GM21825 (cell line): ENCODE results near the gene KCNV2.
A peak's percentile ranks its signal among the peaks of the same experiment; 100 is the strongest.
"Not testable (repeated sequence)": the region's sequence is repeated elsewhere in the genome, so short reads cannot be mapped to it uniquely, and the experiment has no call there.

Source experiments
- ATAC-seq: cut with Tn5 transposase; IDR thresholded peaks from one replicate; pipeline ENCODE4 v1.9.1; 2021; ENCODE audit warnings: mild to moderate bottlenecking, moderate library complexity; ENCODE audit not compliant: unreplicated experiment

KCNV2 gene

DNA sequence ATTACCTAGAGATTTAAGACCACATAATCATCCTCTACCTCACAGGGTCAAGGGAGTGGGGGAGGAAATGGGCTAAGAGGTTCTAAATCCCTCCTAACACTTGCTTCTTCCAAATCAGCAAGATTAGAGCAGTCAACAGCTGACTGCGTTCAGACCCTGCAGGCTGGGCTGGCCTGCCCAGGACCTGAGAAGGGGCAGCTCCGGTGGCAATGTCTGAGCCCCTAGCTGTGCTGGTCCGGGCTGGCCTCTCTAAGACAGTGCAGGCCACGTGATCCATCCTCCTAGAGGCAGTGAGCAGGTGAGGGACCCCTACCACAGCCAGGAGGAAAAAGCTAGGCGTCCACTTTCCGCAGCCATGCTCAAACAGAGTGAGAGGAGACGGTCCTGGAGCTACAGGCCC, at the start of gene KCNV2:
Gene KCNV2 (plus strand): TSS at position 126 of the 400 bp plus-strand sequence. CDS start 230 bp downstream, at position 356.
- ATAC-seq, result no peak

DNA sequence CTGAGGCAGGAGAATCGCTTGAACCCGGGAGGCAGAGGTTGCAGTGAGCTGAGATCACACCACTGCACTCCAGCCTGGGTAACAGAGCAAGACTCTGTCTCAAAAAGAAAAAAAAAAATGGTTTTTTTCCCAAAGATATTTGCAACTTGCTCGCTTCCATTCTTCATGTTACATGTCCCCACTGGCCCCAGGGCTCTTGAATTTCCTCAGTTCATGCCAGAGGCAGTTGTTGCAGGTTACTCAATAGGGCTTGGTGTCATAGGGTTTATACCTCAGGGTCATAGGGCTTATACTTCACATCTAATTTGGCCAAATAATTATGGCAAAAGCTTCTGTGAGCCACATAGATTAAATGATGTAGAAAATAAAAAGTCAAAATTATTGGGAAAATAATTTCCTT, 44.1 kb upstream of the KCNV2 start:
- no peak for ATAC-seq

DNA sequence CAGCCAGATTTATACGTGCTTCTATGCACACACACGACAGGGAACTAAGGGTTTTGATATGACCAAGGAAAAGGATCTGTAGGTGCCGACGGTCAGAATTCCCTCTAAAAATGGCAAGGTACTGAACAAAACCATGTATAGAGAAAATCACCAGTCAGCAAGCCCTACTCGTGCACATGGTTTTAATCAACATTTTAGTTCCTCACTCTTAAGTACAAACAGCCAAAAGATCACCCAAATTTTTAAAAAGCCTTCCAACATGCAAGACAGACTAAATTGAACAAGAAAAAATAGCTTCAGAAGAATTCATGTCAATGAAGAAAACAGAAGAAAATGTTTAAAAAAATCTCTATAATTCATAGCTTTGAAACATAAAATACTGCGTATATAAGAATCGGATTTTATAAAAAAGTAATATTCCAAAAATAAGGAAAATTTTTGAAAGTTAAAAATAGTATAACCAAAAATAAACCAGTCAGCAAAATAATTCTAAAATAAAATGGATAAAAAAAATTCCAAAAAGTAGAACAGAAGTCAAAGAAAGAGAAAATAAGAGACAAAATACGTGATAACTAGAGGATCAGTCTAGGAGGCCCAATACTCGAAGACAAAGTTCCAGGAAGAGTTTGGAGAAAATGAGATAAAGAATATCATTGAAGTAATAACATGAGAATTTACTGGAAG, 43.0 kb upstream of the KCNV2 start:
- no peak for ATAC-seq

DNA sequence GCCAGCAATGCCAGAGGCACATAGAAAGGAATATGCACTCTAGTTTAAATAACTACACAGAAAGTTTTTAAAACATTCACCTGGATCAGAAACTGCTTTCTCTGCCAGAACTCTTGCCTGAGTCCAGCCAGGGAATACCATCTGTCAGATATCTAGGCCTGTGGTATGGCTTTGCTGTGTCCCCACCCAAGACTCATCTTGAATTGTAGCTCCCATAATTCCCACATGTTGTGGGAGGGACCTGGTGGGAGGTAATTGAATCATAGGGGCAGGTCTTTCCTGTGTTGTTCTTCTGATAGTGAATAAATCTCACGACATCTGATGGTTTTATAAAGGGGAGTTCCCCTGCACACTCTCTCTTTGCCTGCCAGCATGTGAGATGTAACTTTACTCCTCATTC, 41.5 kb upstream of the KCNV2 start:
- no peak for ATAC-seq

DNA sequence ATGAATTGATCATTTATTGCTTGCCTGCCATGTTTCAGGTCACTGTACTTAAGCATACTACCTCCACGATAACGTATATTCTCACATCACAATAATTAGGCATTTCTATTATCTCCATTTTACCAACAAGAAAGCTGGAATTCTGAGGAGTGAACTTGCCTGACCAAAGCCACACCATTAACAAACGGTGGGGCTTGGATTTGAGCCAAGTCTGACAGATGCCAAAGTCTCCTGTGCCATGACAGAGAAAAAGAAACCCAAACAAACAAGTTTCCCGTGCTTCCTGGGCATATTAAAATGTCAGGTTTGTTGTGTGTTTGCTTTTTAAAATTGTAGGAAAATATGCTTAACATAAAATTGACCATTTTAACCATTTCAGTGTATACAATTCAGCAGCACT, 40.8 kb upstream of the KCNV2 start:
- no peak for ATAC-seq

DNA sequence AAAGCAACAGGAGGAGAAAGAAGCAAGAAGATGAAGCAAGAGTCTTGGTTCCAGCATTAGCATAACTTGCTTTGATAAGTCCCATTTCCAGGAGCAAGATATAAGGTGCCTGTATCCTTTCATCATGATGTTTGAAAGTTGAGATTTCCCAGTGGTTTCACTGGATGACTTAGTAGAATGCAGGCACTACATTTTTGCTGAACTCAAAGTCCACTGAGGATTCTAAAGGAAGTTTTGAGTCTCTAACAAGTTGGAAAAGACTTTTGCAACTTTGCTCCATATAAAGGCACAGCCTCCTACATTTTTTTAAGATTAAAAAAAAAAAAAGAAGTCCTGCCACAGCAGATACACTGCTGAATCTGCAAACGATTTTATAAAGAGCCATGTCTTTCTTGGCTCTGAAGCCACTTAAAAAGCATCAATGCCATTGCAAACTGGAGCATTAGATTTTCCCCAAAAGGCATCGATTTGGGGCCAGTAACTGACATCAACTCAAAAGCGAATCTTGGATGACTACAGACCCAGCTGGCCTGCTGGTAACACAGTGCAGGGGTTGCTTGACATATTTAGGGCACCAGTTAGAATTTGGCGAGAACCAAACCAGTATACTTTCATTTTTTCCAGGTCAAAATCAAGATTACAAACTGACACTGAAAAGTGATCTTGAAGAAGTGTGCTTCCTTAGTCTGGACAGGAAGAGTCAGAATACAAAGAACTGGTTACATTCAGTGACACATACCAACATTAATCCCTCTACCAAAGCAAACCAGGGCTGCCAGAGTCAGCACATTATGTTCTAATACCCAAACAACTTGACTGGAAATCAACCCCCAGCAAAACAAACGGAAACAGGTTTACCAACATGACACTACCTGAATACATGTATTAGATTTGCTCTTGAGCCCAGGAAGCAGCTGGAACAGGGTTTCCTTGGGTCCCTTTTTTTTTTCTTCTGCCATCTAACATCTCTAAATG, 39.1 kb upstream of the KCNV2 start:
- no peak for ATAC-seq

DNA sequence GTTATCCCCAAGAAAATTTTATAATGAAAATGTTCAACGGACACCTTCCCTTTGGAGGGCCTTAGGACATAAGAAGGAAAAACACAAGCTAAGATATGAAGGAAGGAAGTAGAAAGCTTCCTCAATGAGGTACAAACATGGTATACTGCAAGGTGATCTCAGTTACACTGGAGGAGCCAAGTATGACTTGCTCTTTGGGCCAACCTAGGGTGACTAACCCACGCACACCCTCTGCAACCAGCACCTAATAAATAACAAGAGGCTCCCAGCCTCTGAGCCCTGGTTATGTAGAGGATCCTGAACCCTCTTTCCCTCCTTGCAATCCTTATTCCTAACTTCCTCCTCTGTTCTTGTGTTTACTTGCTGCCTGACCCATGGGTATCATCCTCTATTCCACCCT, 38.3 kb upstream of the KCNV2 start:
- ATAC-seq, result no peak

DNA sequence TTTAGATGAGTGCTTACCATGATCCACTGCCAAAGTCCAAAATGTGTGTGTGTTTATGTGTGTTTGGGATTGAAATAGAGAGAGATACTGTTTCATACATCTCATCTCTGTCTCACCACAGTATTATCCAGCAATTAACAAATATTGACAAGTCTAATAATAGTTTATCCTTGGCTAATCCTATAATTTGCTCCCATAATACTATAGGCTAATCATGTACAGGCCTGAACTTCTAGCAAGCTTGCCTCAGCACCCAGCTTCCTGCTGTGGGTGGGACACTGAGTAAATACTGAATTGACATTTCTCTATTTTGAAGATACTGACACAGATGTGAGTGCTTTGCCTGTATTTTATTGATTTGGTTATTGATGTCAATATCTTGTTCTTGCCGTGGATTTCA, 35.3 kb upstream of the KCNV2 start:
- ATAC-seq, result no peak

DNA sequence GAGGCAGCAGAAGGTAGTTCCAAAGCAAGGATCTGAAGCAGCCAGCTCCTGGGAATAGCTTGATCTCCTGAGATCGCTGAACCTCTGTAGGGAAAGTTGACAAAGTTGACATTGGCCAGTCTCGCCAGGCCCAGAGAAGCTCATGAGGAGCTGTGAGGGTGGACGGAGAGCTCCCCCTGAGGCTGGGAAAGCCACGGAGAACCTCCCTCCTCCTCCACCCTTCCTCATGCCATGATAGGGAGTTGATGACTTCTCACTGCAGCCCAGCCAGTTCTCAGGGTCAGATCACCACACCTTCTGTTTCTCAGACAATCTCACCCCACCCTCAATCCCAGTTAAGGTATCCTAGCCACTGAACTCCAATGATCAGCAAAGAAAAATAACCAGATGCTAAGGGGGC, 30.4 kb upstream of the KCNV2 start:
- no peak for ATAC-seq

DNA sequence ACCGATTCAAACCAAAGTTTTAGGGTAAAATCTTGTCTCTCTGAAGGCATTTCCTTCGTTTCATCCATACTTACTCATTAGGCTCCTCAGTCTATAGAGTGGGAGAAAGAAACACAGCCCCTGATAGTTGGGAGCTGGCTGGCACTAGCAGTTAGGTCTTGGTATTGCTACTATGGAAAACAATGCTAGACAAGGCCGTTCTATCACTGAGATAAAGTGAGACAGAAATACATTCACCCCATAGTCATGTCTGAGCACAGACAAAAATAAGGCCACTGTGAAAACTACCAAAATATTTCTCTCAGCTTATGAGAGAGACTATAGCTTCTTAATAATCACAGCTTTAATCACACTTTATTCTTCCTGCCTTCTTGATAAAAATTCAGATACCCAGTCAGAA, 28.7 kb upstream of the KCNV2 start:
- ATAC-seq, result no peak

DNA sequence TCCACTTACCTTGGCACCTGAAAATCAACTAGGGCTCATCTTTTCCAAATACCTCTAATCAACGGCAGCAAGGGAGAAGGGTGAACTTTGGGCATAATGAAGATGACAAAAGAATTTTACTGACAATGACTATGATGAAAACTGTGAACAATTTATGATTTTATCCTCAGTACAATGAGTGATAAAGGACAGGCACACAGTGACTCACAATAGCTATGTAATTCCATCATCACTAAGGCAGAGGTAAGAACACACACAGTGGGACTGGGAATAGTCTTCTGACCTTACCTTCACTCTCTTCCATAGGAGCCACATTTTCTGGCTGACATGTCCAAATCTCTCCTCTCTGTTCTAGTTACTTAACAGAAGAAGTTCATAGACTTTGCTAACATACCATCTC, 26.1 kb upstream of the KCNV2 start:
- no peak for ATAC-seq

DNA sequence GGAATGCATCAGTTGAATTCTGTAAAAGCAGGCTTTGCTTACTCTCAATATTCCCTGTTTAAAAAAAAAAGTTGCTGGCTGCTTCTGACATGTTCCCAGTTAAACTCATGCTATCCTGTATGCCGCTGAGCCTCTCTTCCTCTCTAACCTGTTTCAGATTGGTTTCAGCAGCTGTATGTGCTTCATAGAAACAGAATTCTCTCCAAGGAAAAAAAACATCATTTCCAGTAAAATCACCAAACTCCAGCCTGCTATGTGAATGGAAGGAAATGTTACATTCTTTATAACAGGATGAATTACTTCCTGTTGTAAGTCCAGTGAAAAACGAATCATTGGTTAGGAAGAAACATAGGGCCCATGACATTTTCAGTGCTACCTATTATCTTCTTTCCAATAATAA, 25.7 kb upstream of the KCNV2 start:
- ATAC-seq, result no peak

DNA sequence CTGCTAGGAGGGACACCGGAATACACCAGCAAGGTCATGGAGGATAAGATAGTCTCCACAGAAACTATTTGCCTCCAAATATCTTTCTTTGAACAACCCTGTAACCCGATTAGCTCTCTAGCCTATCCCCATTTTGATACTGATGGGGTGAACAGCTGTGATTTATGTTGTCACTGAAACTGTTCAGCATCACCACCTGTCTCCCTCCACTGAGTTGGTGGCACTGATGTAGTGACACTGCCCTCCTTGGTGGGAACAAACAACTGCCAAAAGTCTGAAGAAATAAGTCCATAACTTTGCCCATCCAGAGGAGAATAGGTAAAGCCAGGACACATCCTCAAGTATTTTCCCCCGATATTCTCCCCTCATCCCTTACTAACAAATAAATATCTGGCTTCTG, 24.3 kb upstream of the KCNV2 start:
- no peak for ATAC-seq

DNA sequence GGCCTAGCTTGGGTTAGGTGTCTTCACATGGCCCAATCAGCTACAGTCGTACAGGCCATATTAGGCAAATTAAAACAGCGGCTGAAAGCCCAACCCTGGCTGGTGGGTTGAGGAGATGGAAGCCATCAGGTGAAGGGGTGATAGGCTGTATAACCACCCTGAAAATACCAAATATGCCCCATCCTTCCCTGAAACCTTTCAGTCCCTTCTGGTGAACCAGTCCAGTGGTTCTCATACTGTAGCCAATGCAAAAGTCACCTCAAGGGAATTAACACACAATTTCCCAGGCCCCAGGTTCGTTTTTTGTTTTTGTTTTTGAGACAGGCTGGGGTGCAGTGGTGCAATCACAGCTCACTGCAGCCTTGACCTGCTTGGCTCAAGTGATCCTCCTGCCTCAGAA, 19.8 kb upstream of the KCNV2 start:
- ATAC-seq, result peak; percentile 87

DNA sequence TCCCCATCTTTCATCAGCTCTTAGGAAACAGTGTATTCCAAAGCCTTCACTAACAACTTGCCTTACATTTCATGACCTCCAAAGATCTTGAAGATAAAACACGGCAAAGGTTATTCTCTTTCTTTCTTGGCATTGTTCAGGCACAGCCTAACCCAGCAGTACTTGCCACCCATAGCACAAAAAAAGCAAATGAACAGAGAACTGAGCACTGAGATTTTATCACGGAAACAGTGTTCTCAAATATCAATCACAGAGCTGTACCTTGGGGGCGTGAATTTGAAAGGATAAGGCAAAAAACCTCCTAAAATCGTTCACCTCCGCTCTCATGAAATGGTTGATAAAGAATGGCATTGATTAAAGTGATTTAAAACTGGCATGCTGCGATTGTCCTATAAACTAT, 16.9 kb upstream of the KCNV2 start:
- no peak for ATAC-seq

DNA sequence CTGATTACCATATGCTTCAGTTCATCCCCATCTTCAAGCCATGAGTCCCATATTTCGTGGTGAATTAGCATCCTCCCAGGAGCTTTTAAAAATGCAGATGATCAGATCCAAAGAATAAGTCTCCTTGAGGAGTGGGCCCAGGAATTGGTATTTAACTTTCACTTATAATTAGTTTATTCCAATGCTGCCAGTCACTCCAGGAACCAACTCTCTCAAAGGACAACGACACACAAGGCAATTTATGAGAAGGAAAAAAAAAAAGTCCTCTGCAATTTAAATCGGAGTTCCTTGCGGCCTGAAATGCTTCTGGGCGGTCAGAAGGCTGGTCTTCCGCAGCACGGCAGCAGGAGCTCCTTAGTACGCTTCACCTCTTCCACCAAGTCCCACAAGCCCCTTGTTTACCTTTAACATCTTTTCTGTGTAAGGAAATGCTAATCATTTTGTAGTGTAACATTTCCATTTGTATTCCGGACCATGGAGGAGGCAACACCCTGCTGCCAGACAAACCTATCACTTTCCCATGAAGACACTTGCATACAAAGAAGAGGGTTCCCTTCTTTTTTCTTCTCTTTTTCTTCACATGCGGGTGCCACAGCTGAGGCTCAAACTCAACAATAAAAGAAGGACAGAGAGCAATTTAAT, 16.3 kb upstream of the KCNV2 start:
- ATAC-seq, result no peak

DNA sequence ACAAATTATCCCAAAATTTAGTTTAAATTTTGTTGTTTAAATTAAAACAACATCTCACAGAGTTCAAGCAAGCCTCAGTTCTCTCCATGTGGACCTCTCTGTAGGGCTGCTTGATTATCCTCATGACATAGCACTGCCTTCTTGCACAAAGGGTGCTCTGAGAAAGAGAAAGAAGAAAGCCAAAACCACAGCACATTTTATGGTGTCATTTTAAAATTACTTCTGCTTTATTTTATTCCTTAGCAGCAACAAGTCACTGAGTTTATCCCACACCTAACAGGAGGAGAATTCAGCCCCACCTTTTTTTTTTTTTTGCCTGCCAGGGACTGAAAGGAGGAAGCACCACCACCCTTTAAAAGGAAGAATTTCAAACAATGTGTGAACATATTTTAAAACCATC, 12.8 kb upstream of the KCNV2 start:
- no peak for ATAC-seq

DNA sequence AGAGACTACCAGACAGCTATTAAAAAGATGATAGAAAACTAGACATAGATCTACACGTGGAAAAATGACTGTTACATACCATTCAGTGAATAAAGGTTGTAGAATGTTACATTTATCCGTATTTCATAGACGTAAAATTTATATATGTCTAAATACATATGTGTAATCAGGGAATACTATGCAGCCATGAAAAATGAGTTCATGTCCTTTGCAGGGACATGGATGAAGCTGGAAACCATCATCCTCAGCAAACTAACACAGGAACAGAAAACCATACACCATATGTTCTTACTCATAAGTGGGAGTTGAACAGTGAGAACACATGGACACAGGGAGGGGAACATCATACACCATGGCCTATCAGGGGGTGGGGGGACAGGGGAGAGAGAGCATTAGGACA, 10.1 kb upstream of the KCNV2 start:
- ATAC-seq, result not testable (repeated sequence)

DNA sequence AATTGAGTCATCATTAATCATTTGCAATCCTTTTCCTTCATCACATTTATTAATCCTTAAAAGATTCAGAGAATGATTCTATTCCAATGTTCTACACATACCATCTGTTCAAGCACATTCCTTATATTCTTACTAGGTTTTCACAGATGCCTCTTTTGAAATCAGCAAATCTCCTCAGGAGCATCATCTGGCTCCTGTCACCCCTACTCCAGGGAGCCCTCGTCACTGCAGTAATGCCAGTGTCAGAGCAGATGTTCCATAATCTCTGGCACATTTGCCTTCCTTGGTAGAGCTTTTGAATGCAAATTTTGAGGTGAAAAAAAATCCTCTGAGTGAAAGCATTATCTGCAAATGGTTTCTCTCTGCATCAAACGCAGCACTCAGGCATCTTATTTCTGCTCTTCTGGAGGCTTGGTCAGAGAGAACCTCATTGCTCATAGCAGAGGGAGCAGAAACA, 7.6 kb upstream of the KCNV2 start:
- ATAC-seq, result no peak

DNA sequence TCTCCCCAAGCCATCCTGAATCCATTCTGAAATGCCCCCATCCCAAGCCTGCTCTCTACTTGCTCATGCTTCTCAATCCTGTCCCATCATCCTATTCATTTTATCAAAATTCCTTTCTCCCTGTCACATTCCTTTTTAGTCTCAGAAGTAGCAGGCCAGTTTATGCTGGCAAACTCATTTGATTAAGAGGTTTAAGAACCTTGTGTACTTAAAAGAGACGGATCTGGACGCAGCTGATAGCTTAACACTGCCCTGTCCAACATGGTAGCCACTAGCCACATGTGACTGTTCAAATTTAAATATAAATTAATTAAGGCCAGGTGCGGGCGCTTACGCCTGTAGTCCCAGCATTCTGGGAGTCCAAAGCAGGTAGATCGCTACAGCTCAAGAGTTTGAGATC, 5.6 kb upstream of the KCNV2 start:
- ATAC-seq, result no peak

DNA sequence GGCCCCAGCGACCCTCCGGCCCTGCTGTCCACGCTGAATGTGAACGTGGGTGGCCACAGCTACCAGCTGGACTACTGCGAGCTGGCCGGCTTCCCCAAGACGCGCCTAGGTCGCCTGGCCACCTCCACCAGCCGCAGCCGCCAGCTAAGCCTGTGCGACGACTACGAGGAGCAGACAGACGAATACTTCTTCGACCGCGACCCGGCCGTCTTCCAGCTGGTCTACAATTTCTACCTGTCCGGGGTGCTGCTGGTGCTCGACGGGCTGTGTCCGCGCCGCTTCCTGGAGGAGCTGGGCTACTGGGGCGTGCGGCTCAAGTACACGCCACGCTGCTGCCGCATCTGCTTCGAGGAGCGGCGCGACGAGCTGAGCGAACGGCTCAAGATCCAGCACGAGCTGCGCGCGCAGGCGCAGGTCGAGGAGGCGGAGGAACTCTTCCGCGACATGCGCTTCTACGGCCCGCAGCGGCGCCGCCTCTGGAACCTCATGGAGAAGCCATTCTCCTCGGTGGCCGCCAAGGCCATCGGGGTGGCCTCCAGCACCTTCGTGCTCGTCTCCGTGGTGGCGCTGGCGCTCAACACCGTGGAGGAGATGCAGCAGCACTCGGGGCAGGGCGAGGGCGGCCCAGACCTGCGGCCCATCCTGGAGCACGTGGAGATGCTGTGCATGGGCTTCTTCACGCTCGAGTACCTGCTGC, 839 bp downstream of the KCNV2 start:
- no peak for ATAC-seq
